H4 (cell line): Measurements from ENCODE around the gene NOPCHAP1. TPM values are rescaled to one million over a fixed set of nuclear protein-coding genes. Genes with fewer than 3 reads are reported as not detected.

Experiments used
- DNase-seq: peaks from one replicate; pipeline ENCODE4 v3.0.0-alpha.2; 2015; ENCODE audit warnings: low spot score
- total RNA-seq: library from RNA; depleted of rRNA; stranded (reverse); fragments of >200 nt; shearing (Covaris generic); gene quantifications from 2 replicates; pipeline ENCODE4 v1.2.3, GENCODE V29; 2014; rRNA removed

NOPCHAP1 gene
- total RNA-seq, 1 experiment from 2014 or later, result 11.0 TPM

GRCh38 chr12:105020241-105020962, 34.3 kb downstream of the NOPCHAP1 start:
- no peak for DNase-seq

GRCh38 chr12:105024928-105025327, 38.8 kb downstream of the NOPCHAP1 start:
- no peak for DNase-seq

- no peak for DNase-seq
Measured at GRCh38 chr12:105025890-105026289, 39.8 kb downstream of the NOPCHAP1 start.

GRCh38 chr12:105026411-105026810, 40.3 kb downstream of the NOPCHAP1 start:
- no peak for DNase-seq

GRCh38 chr12:105030820-105031807, 45.0 kb downstream of the NOPCHAP1 start:
- no peak for DNase-seq

- no peak for DNase-seq
Measured at GRCh38 chr12:105032703-105033357, 46.7 kb downstream of the NOPCHAP1 start.

- no peak for DNase-seq
Measured at GRCh38 chr12:105033851-105034250, 47.7 kb downstream of the NOPCHAP1 start.

Other genes starting within 250 kb of the NOPCHAP1 start
- gene SLC41A2, start 28.0 kb upstream of the NOPCHAP1 start, total RNA-seq, result 11.7 and 24.0 TPM in 2 replicates
- 2.6 and 9.6 TPM in 2 replicates for gene ALDH1L2, start 98.1 kb downstream of the NOPCHAP1 start, total RNA-seq
- 27.8 and 35.8 TPM in 2 replicates for gene WASHC4, start 121.4 kb downstream of the NOPCHAP1 start, total RNA-seq
- 12.0 and 12.3 TPM in 2 replicates for gene APPL2, start 249.9 kb downstream of the NOPCHAP1 start, total RNA-seq